Endothelial cell of hepatic sinusoid (primary cell): ENCODE data around the gene SYPL2.
"Not testable (repeated sequence)": the region's sequence is repeated elsewhere in the genome, so short reads cannot be mapped to it uniquely, and the experiment has no call there.

Experiments
- in situ Hi-C: cut with HindIII; loops from 2 replicates; pipeline ENCODE4 v1.10.0; 2017; ENCODE audit warnings: low sequenced_read_pairs

The SYPL2 gene

DNA sequence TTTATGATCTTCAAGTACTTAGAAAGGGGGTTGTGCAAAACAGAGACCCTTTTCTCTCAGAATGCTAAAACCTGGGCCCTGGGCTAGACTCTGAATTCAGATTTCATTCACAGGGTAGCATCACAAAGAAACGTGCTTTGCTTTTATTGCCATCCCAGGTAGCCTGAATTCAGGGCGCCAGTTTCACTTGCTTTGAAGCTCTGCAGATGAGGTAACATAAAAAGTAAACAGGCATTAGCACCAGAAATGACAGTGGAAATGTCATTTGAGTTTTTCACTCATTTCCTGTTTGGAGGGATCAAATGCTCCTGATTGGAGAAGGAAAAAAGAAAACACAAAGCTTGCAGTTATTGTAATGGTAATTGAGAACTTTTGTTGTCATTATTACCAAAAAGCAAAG lies 2.6 kb downstream of the SYPL2 start:
- in situ Hi-C loops: no loop called here

DNA sequence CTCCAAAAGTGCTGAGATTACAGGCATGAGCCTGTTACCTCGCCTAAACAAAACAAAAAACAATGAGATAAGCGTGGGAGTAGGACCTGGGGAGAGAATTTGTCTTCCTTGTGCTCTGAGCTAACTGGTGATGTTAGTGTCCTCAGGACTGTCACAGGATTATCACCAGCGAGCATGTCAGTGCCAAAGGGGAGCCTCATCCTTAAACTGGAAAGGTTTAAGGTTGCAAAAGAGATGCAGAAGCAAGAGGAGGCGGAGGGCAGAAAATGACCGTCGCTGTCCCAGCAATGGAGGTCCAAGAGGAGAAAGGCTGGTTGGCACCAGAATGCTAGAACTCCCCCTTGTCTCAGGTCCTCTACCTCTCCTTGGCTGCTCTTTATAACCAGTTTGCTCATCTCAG lies 3.9 kb downstream of the SYPL2 start:
- in situ Hi-C loops: no loop called here

DNA sequence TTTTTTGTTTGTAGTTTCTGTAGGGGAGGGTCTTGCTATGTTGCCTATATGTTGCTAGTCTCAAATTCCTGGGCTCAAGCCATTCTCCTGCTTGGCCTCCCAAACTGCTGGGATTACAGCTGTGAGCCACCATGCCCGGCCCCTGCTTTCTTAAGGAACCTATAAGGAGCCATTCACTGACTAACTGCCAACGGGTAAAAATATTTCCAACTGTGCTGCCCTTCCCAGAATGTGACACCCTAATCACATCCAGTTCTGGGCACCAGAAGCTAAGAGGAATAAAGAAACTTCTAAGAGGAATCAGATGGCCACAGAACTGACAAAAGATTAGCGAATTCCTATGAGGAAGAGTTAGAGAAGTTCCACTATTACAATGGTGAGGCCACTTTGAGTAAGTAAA lies 6.4 kb downstream of the SYPL2 start:
- in situ Hi-C loops: no loop called here

DNA sequence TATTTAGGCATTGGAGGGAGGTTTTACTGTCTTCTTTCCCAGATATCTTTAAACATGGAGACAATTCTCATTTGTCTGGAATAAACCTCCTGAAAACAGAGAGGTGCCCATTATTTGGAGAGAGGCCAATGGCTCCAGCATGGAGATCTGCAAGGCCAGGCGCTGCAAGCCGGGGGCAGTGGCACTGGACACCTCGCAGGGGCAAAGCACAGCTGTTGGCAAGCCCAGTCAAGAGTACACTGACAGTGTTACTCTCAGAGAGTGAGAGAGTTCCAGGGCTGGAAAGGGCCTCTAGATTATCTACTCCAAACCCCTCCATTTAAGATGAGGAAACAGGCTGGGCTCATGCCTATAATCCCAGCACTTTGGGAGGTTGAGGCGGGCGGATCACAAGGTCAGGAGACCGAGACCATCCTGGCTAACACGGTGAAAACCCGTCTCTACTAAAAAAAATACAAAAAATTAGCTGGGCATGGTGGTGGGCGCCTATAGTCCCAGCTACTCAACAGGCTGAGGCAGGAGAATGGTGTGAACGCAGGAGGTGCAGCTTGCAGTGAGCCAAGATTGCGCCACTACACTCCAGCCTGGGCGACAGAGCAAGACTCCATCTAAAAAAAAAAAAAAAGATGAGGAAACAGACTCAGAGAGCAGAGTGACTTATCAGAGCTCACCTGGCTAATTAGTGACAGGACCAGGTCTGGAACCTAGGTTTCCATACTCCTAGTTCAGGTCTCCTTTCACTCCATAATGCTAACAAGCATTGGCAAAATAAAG lies 7.1 kb downstream of the SYPL2 start:
- in situ Hi-C loops: not testable (repeated sequence)

DNA sequence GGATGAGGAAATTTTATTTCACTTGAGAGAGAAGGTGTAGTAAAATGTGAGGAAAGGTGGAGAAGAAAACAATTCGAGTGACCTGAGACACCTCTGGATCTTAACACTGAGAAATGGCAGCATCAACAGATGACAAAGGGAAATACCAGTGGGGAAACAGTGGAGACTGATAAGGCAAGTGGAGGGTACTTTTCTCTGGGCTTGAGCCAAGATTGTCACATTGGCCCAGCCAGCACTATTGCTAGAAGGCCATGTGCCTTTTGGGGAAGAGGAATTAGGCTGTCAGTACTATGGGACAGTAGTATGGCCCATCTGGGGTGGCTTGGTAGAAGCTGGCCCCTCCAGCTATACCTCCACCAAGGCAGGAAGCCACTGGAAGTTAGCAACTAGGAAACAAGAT lies 8.4 kb downstream of the SYPL2 start:
- in situ Hi-C loops: no loop called here

DNA sequence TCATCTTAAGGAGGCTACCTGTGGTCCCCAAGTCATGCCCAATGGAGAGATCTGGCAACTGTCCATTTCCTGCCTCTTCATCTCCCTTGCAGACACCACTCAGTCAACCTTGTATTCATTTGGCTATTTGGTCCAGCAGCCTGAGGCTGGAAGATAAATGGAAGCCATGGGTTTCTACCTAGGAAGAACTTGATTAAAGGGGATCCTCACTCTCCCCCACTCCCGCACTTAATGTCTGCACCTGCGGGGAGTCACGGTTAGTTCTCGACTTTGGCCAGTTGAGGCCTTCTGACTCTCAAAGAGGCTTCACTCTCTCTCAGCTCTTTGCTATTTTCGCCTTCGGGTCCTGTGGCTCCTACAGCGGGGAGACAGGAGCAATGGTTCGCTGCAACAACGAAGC lies 8.9 kb downstream of the SYPL2 start:
- in situ Hi-C loops: no loop called here

DNA sequence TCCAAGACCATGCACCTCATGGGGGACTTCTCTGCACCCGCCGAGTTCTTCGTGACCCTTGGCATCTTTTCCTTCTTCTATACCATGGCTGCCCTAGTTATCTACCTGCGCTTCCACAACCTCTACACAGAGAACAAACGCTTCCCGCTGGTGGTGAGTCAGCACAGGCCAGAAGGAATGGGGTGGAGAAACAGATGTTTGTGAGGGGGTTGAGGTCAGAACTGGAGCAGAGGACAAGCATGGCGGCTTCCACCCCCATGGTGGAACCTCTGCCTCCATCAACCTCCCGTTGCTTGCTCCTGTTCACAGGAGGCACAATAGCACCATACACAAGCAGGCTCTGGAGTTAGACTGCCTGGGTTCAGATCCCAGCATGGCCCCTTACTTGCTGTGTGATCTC lies 10.5 kb downstream of the SYPL2 start:
- in situ Hi-C loops: no loop called here

DNA sequence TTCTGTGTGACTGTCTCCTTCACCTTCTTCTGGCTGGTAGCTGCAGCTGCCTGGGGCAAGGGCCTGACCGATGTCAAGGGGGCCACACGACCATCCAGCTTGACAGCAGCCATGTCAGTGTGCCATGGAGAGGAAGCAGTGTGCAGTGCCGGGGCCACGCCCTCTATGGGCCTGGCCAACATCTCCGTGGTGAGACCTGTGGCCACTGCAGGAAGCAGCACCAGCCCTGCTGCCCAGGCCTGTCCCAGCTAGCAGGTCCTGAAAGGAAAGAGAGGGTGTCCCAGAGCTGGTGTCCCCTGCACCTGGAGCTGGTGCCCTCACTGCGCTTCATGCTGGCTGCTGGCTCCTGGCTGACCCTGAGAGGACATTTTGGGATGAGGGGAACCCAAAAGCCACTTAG lies 11.5 kb downstream of the SYPL2 start:
- in situ Hi-C loops: no loop called here

DNA sequence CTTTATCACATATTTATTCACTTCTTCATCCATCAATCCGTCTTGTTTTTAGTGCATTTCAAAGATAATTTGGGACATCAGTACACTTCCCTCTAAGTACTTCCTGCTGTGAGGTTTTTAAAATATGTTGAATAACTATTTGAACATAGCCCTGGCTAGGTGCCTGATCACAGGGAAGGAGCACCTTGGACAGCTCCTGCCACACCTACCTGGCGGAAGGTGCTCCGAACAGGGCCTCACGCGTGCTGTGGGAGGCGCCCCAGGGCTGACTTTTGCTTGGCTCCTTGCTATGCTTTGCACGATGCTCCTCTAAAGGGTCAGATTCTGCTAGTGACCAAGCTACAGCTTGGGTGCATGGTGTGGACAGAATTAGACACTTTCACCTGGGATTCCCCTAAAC lies 12.5 kb downstream of the SYPL2 start:
- in situ Hi-C loops: no loop called here

DNA sequence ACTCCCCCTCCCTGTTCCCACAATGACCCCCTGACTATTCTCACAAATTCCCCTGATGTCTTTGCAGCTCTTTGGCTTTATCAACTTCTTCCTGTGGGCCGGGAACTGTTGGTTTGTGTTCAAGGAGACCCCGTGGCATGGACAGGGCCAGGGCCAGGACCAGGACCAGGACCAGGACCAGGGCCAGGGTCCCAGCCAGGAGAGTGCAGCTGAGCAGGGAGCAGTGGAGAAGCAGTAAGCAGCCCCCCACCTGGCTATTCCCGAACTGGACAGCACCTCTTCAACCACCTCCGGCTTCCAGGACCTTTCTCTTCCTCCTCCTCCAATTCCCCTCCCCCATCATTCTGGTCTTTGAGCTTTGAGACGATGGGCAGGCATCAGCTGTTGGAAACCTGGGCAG lies 13.0 kb downstream of the SYPL2 start:
- in situ Hi-C loops: no loop called here

DNA sequence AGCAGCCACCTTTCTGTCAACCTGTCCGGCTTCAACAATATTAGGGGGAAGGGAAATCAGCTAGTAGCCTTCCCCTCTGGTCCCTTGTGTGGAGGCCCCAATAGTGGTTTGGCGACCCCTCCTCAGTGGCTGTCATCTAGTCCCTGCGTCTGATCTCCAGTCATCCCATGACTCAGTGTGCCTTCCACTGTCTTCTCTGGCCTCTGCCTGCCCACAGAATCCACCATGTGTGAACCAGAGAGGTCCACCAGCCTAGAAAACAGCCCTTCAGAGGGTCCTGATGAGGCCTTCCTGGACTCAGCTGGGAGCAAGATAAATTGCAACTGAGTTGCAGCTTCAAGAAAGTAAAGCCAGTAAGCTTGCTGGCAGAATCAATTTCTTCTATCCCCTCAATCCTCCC lies 13.6 kb downstream of the SYPL2 start:
- in situ Hi-C loops: no loop called here

DNA sequence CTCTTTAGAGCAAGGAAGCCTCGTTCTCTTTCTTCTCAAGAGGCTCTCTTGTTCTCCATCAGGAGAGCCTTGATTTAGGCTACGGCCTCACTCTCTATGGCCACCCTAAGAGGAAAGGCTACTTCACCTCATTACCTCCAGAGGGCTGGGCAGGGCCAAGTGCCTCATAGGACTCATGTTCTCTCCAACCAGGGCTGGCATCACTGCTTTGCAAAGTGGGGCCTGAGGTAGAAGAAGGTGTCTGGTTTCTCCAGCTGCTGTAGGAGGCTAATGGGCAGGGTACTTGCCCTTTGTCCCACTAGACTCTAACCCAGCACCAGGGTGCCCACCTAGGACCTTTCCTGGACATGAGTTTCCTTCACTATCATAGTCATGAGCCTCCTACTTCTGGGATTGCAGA lies 15.3 kb downstream of the SYPL2 start:
- in situ Hi-C loops: no loop called here

DNA sequence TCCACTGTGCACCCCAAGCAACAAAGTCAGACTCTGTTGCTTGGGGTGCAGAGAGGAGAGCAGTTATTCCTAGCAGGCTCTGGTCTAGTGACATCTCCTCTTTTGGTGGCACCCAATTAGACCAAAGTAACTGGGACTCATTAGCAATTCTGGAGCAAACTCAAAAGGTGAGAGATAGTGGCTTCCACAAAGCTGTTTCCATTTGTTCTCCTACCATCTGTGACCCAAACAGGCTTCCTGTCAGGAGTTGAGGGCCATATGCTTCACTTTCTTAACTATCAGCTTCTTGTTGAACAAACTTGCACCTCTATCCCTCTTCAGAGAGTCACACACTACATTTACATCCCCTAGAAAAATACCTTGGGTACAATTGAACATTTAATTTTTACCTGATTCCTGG lies 15.9 kb downstream of the SYPL2 start:
- in situ Hi-C loops: no loop called here

DNA sequence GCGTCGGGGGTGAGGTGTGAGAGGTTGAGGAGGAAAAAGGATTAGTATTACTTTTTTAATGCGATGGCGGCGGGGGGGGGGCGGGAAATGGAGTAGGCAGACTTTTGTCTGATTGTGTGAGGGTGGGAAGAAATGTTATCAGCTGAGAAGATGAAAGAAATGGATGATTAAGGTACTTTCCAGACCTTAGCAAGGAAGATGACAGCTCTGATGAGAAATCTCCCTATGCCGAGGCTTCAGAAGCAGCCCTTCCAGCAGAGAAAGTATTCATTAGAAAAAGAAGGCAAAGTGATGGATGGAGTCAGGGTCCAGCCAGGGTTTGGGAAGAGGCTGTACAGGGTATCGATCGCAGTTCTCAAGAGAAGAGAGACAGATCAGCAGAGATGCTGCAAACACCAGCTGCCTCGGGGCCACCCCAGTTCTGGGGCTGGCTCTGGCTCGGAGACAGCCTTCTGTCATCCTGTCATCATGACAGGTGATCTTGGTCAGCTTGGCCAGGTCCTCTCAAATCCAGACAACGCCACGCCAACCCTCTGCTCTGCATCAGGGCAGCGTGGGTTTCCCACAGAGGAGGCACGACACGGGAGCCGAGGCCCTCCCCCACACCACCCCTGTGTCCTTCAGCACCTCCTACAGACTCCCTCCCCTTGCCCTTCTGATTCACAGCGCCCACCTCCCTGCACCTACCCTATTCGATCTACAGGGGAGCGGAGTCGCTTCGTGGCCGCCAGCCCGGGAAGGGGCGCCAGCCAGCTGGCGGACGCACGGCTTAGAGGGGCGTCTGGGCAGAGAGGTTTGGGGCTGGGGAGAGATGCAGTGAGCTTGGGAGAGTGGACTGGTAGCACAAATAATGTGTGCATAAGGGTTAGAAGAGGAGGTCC lies 16.7 kb downstream of the SYPL2 start:
- in situ Hi-C loops: no loop called here

DNA sequence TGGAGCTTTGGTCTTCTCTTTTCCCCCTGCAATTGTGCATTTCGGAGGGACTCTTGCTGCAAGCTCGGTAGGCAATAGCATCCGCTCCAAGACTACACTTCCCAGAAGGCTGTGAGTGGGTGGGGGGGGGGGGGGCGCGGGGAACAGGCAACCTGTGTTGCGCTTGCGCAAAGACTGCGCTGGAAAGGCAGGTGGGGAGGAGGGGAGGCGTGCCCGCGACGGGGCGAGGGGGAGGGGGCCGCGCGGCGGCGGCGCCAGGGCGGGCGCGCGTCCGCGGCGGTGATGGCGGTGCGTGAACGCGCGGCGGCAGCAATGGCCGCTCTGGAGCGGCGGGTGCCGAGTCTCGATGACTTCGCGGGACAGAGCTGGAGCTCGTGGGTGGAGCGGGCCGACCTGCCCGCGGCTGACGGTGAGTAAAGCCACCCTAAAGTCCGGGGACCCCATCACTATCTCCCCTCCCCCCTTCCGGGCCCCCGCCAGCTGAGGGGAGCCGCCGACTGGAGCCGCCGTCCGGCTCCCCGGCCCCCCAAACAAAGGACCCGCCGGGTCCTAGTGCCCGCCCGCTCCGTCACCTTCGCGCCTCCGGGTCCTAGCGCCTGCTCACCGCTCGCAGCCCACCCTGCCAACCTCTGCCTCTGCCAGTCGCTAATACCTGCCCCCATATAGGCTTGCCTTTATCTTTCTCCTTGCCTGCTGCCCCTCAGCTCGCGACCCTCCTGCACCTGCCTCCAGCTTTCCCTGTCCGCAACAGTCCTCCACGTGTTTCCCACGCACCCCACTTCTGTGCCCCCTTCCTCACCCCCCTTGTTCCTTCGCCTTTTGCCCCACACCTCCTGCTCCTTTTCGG lies 17.5 kb downstream of the SYPL2 start, which contains the start of gene ATXN7L2:
Gene ATXN7L2, plus strand, starts transcription at position 234 of the 847 bp plus-strand sequence. Its CDS starts 49 bp downstream, at position 283.
- in situ Hi-C loops: no loop called here

DNA sequence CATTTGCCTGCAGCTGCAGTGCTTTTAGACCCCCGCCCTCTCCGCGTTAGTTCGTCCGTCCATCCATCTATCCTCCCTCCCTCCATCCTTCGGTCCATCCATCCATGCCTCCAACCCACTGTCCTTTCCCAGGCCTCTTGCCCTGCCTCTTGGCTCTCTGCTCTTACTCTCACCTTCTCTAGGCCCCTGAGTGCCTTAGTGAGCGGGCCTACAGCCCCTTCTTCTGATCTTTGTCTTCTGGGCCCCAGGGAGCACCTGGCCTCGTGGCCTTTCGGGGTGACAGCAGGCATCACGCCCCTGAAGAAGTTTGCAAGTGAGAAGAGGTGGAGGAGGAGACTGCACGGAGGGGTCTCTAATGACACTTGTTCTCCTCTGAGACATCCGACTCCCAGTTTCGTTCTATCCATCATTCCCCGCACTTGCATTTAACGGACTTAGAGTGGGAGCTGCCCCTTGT lies 18.2 kb downstream of the SYPL2 start:
- in situ Hi-C loops: no loop called here

DNA sequence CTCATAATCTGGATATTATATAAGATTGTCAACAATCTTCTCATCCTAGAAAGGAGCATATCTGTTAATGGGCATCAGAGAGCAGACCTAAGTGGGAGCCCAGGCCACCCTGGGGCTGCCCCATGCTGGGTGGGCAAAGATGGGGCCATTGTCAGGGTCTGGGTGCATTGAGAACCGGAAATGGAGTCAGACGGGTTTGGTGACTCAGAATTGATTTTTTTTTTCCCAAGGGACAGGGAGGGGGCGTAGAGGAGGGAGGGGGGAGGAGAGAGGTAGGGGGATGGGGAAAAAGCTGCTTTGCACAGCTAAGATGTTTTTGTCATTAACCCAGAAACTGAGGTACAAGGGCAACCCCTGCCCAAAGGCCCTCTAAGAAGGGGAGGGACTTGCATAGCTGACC lies 18.7 kb downstream of the SYPL2 start:
- in situ Hi-C loops: no loop called here

DNA sequence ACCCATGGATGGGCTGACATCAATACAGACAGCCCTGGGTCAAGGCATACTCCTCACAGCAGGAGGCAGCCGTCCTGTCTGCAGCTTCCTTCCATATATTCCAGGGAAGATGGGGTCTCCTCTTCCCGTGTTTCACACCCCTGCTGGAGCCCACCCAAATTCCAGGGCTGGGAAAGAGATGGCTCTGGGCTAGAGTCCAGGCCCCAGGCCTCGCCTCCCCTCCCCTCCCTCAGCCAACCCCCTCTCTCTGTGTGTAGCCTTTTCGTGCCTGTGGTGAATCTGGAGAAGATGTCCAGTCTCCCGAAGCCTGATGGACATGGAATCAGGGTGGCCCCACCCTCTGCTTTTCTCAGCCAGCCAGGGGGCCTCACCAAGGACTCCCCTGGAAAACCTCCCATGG lies 20.9 kb downstream of the SYPL2 start:
- in situ Hi-C loops: no loop called here

DNA sequence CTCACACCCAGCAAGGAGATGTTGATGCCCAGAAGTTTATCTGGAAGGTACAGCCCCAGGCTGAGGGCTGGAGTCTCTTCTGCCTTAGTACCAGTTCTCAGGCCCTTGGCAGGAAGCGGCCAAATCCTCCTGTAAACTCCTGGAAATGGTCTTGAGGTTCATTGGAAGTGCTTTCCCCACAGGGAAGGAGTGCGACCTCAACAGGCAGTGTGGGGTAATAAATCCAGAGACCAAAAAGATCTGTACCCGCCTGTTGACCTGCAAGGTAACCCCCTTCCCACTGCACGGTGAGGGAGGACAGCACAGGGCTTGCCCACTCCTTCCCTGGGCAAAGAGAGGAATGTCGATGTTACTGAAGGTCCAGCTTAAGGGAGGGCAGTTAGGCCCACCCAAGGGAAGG lies 21.9 kb downstream of the SYPL2 start:
- in situ Hi-C loops: no loop called here

DNA sequence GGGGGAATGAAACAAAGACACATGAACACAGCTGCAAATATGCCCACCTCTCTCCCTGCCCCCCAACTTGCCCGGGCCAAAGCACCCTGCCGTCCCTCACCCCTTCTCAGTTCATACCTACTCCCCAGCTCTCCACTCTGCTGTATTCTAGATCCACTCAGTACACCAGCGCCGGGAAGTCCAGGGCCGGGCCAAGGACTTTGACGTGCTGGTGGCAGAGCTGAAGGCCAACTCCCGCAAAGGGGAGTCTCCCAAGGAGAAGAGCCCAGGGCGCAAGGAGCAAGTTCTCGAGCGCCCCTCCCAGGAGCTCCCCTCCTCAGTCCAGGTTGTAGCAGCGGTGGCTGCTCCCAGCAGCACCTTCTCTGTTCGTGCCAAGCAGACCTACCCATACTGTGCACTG lies 22.4 kb downstream of the SYPL2 start:
- in situ Hi-C loops: no loop called here
